GM19372 (cell line): ENCODE measurements around the gene RUVBL2.
"Not testable (repeated sequence)": the region's sequence is repeated elsewhere in the genome, so short reads cannot be mapped to it uniquely, and the experiment has no call there.

ENCODE experiments used
- ATAC-seq: cut with Tn5 transposase; IDR thresholded peaks from one replicate; pipeline ENCODE4 v1.9.1; 2021; ENCODE audit warnings: mild to moderate bottlenecking, low read depth, moderate library complexity; ENCODE audit not compliant: unreplicated experiment

Gene RUVBL2

GRCh38 chr19:49016067-49016839 is 22.6 kb downstream of the RUVBL2 start:
- ATAC-seq, result no peak

GRCh38 chr19:49017041-49017665 is 23.5 kb downstream of the RUVBL2 start, which contains the start of gene LHB:
LHB (minus strand) TSS chr19:49017091; CDS start chr19:49017081, 10 bp downstream.
- ATAC-seq, result no peak

GRCh38 chr19:49017666-49018351 is 24.1 kb downstream of the RUVBL2 start:
- no peak for ATAC-seq

GRCh38 chr19:49018388-49019241 is 24.9 kb downstream of the RUVBL2 start:
- ATAC-seq, result not testable (repeated sequence)

- no peak for ATAC-seq
These were observed 25.7 kb downstream of the RUVBL2 start for GRCh38 chr19:49019242-49019932.

- ATAC-seq, result no peak
These were observed 26.7 kb downstream of the RUVBL2 start for GRCh38 chr19:49020342-49020741.

- no peak for ATAC-seq
These were observed 27.5 kb downstream of the RUVBL2 start for GRCh38 chr19:49020931-49021895.

GRCh38 chr19:49022116-49022515 is 28.4 kb downstream of the RUVBL2 start:
- no peak for ATAC-seq

GRCh38 chr19:49024233-49024632 is 30.5 kb downstream of the RUVBL2 start, which contains the start of gene CGB3:
CGB3 (minus strand) TSS chr19:49024333; CDS start chr19:49023971, 362 bp downstream.
- not testable (repeated sequence) for ATAC-seq

GRCh38 chr19:49025088-49025487 is 31.4 kb downstream of the RUVBL2 start:
- not testable (repeated sequence) for ATAC-seq

- not testable (repeated sequence) for ATAC-seq
These were observed 31.9 kb downstream of the RUVBL2 start for GRCh38 chr19:49025599-49025998.

- not testable (repeated sequence) for ATAC-seq
These were observed 35.0 kb downstream of the RUVBL2 start for GRCh38 chr19:49028686-49029085.

GRCh38 chr19:49029749-49030148 is 36.1 kb downstream of the RUVBL2 start:
- ATAC-seq, result not testable (repeated sequence)

GRCh38 chr19:49030323-49030722 is 36.6 kb downstream of the RUVBL2 start:
- ATAC-seq, result not testable (repeated sequence)

GRCh38 chr19:49031642-49032301 is 38.1 kb downstream of the RUVBL2 start, which contains the start of gene CGB2:
CGB2 (plus strand) TSS chr19:49031890; CDS start chr19:49032096, 206 bp downstream.
- not testable (repeated sequence) for ATAC-seq

GRCh38 chr19:49036815-49037214 is 43.1 kb downstream of the RUVBL2 start, which contains the start of gene CGB1:
CGB1 (minus strand) TSS chr19:49036895; CDS start chr19:49036711, 184 bp downstream.
- ATAC-seq, result not testable (repeated sequence)

GRCh38 chr19:49038111-49038510 is 44.4 kb downstream of the RUVBL2 start:
- ATAC-seq, result not testable (repeated sequence)
